ENCODE results near the gene SMG9.
"Not testable (repeated sequence)": the region's sequence is repeated elsewhere in the genome, so short reads cannot be mapped to it uniquely, and the experiment has no call there.

Gene SMG9

DNA sequence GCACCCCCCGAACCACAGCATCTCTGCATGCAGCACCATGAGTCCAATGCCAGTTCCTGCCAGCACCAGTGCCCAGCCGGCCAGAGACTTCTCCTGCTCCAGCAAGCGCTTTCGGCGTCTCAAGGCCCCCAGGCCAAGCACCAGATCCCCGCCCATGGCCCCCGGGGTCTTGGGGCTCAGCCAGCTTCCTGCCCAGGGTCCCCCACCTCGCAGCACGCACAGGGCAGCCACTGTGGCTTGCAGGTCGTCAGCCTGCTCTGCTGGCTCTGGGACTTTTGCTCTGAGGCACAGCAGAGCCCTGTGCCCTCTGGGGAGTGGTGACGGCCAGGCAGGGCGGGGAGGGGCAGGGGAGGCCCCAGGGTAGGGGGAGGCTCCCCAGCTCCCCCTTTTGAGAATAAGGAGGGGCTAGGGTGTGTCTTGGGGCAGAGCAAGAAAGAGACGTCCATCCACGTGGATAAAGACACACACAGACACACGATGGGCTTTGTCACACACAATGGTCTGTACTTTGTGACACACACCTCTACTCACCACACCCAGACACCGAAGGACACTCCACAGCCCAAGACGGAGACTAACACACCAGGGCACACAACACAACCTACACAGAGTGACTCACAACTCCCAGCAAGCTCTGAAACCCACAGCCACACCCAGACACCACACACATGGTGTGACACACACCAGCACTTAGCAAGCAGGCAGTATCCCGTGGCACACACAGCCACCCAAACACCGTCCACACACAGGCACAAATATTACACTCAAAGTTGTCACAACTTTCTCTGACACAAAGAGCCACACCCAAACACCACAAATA, 26.2 kb upstream of the SMG9 start, which contains the start of gene KCNN4:
Gene KCNN4 (minus strand): TSS at position 268 of the 820 bp plus-strand sequence. CDS start 112 bp downstream, at position 156.
- intact Hi-C loops (cut with DNase I) = loop anchor here (10.0 kb wide), 1 partner anchor 246 kb away; the partner anchor contains the start of gene ZNF575
- peak in 1 of 10 donors; percentile 79 for DNase-seq

- intact Hi-C loops (cut with DNase I) = loop anchor here (10.0 kb wide), 1 partner anchor 245 kb away; the partner anchor contains the start of gene ZNF575
- DNase-seq = no peak
These were observed 25.1 kb upstream of the SMG9 start for GRCh38 chr19:43779820-43780219.

GRCh38 chr19:43779147-43779819, 24.5 kb upstream of the SMG9 start:
- intact Hi-C loops (cut with DNase I) = no loop called here
- DNase-seq = no peak

GRCh38 chr19:43778651-43779050, 23.9 kb upstream of the SMG9 start:
- intact Hi-C loops (cut with DNase I) = no loop called here
- no peak for DNase-seq

GRCh38 chr19:43777163-43777695, 22.5 kb upstream of the SMG9 start:
- intact Hi-C loops (cut with DNase I) = no loop called here
- DNase-seq = no peak

- no peak for DNase-seq
- intact Hi-C loops (cut with DNase I) = no loop called here
These were observed 21.5 kb upstream of the SMG9 start for GRCh38 chr19:43776286-43776685.

DNA sequence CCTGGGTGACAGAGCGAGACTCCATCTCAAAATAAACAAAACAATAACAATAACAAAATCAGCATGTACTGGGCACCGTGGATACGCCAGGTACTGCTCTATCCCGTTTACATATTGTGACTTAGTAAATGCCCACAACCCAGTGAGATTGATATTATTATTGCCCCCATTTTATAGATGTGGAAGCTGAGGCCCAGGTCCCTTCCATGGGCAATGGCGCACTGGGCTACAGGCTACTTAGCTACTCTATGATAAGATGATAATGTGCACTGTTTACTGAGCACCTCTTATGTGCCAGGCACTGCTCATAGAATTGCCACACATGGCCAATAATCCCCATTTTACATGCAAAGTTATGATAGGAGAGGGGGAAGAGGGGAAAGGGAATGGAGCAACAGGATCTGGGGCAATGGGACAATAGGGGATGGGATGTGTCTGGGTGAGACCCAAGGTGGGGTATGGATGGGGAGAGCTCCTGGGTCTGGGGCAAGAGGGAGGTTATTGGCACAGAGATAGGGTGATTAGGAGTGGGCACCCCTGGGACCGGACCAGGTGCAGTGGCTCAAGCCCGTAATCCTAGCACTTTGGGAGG, 20.6 kb upstream of the SMG9 start:
- no peak for DNase-seq
- intact Hi-C loops (cut with DNase I) = no loop called here

GRCh38 chr19:43774940-43775258, 20.1 kb upstream of the SMG9 start:
- DNase-seq; intact Hi-C loops (cut with DNase I): not testable (repeated sequence)

GRCh38 chr19:43774103-43774939, 19.6 kb upstream of the SMG9 start:
- DNase-seq = peak; percentile 41 to 96 (median 72)

DNA sequence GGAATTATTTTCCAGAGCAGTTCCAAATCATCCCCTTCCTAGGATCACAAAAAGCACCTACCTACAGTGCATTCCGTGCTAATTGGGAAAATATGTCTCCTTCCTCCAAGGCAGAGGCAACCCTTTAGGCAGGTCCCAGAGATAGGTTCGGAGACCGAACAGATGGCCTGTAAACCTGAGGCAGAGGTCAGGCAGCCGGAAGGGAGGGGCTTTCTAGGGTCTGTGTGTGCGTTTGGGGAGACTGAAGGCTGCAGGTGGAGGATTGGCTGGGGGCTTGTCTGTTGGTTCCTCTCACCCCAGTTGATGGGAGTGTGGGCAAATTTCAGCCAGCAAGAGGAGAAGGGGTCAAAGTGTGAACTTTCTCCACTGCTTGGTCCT, 19.0 kb upstream of the SMG9 start:
- intact Hi-C loops (cut with DNase I) = no loop called here
- no peak for DNase-seq

More at GRCh38 chr19:43774103-43774939, 19.6 kb upstream of the SMG9 start:
- intact Hi-C loops (cut with DNase I) = no loop called here

DNA sequence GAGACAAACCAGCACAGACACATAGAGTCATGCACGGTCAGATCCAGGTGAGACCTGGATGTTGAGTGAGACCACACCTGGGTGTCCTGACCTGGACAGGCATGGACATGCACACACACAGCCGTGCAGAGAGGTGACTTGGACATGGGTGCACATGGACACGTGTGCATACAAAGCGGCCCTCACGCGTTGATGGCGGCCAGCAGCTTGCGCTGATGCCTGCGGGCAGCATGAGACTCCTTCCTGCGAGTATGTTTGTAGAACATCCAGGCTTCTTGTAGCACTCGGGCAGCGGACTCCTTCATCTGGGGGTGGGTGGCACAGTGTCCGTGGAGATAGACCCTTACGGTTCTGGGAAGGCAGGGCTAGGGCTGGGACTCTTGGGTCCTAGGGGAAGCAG, 14.5 kb upstream of the SMG9 start:
- intact Hi-C loops (cut with DNase I) = no loop called here
- DNase-seq = no peak

DNA sequence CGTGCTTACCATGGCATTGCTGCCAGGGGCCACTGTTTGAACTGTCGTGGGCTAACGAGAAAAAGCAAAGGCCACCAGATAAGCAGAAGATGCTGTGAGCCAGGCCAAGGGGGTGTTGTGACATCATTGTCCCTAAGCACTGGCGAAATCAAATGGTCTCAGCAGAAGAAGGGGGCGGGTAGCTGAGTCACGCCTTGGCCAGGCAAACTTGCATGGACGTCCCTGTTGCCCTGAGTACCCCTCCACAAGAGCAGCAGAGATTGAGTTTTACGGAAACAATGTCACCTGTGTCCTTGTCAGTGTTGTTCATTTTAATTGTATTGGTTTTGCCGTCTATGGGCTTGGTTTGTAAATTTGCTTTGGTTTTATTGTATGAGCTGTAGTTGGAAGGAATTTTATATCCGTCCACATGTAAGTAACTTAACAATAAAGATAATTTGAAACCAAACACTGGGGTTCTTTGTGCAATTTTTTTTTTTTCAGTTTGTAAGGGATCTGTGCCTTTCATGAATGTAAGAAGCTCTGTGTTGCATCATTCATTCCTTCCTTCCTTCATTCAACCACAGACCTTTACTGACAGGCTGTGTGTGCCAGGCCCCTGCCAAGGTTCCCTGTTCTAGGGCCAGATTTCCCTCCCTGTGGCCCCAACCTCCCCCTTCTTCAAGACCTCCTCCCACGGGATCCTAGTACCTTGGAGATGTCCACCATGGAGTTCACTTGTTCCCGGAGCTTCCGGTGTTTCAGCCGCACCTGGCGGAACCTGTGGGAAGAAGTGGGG, 13.7 kb upstream of the SMG9 start:
- intact Hi-C loops (cut with DNase I) = no loop called here
- DNase-seq = no peak

DNA sequence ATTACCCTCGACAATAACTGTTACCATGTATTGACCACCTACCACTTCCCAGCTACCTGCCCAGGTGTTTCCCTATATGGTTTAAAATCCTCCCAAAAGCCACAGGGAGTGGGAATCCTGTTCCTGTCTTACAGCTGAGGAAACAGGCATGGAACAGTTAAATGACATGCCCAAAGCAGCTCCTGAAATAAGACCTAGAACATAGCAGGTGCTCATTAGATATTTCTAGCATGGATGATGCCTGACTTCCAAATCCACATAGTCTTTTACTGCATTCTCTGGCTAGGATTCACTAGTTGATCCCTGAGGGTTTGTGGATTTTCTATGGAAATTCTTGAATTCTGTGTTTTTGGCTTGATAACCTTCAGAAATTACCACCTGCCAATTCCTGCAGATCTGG, 13.1 kb upstream of the SMG9 start:
- intact Hi-C loops (cut with DNase I) = no loop called here
- DNase-seq = no peak

GRCh38 chr19:43767316-43767715, 12.6 kb upstream of the SMG9 start:
- intact Hi-C loops (cut with DNase I) = no loop called here
- DNase-seq = no peak

- intact Hi-C loops (cut with DNase I) = no loop called here
- no peak for DNase-seq
These were observed 11.9 kb upstream of the SMG9 start for GRCh38 chr19:43766755-43767043.

DNA sequence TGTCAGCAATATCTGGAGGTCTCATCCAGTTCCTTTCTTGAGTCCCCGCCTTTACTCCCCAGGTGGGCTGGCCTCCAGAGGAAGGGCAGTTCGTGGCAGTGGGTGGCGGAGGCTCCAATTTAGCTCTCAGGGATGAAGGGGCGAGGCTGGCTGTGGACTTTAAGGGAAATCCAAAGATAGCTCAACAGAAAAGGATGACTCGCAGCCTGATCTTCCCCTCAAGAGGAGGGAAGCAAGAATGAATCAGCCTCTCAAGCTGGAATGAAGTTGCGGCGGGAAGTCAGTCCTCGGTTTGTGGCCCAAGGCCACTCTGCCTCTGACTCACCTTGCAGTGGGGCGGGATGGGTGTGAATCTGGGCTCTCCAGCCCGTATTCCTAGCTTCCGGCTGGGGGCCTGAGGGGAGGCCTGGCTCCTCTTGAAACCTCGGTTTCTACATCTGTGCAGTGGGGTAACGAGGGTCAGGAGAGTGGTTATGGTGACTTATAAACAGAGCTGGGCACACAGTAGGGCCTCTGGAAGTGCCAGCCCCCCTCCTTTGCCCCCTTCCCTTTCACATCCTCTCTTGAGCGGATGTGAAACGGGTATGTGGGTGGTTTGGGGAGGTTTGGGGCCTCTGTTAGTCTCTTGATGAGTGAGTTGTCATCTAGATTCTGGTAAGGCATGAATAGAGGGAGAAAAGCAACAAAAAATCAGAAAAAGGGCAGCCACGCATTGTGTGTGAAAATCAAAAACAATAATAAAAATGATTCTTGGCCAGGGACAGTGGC, 10.5 kb upstream of the SMG9 start:
- DNase-seq = peak in 4 of 10 donors; percentile 10 to 91 (median 64)
- intact Hi-C loops (cut with DNase I) = no loop called here

- intact Hi-C loops (cut with DNase I); DNase-seq: not testable (repeated sequence)
These were observed 9.9 kb upstream of the SMG9 start for GRCh38 chr19:43764684-43765083.

DNA sequence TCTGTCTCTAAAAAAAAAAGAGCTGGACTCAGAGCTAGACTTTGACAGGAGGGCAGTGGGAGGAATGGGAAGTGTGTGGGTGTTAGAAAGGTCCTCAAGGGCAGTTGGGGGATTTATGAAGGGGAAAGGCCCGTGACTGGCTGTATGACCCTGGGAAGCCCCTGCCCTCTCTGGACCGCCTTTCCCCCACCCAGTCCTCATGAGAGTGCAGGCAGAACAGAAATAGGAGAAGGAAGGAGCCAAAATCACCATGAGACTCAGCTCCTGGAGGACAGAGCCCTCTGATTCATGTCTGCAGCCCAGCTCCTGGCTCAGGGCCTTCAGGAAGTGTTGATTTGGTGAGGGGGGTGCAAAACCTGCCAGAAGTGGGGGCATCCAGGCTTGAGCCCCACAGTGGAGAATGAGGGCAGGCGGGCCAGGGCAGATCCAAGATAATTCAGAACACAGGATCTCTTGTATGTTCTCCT, 8.7 kb upstream of the SMG9 start:
- DNase-seq = peak in 1 of 10 donors; percentile 11
- intact Hi-C loops (cut with DNase I) = no loop called here

DNA sequence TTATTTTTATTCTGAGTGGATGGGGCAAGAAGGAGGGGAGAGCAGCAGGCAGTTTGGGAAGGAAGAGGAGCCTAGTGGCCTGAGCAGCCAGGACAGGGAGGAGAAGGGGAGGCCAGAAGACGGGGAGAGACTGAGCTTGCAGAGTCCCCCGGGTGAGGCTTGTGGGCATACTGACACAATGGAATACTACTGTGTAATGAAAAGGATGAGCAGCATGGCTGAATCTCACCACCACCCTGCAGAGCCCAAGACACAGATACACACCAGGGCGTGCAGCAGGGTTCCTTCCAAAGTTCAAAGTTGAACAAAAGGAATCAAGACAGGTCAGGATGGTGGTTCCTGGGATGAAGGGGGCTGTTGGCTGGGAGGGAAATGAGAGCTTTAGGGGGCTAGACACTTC, 8.1 kb upstream of the SMG9 start:
- no peak for DNase-seq
- intact Hi-C loops (cut with DNase I) = no loop called here
